HG02588 (cell line): ENCODE measurements around the gene NFS1.

Source experiments
- ATAC-seq: cut with Tn5 transposase; IDR thresholded peaks from one replicate; pipeline ENCODE4 v1.9.1; 2021; ENCODE audit warnings: mild to moderate bottlenecking, moderate library complexity; ENCODE audit not compliant: unreplicated experiment

Gene NFS1

DNA sequence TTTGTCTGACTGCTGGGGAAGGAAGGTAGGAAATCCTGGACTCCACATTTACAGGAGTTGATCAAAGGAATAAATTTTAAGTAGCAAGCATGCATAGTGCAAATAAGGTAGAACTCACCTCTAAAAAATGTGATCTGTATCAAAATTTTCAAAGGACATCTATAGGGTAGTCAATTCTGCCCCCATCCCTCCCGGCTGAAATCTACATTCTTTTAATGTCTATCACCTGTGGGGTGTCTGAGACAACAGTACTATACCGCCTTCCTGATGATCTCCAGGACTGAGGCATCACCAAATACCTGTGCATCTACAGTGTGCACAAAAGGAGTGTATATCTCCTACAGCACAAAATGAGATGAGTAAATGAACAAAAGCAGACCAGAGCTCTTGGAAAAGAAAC is 54.3 kb downstream of the NFS1 start:
- ATAC-seq, result no peak

- no peak for ATAC-seq
Observed at GRCh38 chr20:35643045-35643444, 56.1 kb downstream of the NFS1 start.

DNA sequence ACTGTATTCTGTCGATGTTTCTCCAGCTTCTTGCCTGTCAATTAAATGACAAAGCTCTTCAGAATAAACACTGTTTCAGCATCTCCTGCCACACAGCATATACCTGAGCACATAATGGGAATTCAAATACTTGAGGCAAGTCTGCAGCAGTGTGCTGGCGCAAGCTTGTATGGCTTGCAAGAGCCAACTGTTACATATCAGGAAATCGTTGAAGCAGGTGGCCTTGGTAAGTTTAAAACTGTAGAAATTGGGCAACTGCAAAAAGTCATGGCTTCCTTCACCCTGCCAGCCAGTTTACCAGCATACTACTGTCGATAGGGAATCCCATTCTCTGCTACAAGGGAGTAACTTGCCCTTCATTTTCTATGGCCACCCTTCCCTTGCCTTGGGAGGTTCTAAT is 57.4 kb downstream of the NFS1 start:
- no peak for ATAC-seq

DNA sequence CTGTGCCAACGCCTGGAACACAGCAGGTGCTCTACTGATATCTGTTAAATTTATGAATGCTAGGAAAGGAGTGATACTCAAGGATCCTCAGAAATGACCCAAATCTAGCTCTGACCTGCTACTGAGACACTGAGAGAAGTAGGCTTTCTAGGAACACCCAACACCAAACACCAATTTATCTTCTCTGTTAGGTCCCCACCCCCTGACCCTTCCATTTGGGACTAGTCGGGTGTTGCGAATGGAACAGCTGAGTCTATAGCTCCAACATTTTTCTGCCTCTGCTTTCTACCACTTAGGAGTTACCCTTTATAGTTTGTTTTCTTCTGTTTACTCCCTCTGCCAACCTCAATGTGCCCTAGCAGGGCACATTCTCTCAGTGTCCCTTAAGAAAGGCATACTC is 58.4 kb downstream of the NFS1 start:
- no peak for ATAC-seq

DNA sequence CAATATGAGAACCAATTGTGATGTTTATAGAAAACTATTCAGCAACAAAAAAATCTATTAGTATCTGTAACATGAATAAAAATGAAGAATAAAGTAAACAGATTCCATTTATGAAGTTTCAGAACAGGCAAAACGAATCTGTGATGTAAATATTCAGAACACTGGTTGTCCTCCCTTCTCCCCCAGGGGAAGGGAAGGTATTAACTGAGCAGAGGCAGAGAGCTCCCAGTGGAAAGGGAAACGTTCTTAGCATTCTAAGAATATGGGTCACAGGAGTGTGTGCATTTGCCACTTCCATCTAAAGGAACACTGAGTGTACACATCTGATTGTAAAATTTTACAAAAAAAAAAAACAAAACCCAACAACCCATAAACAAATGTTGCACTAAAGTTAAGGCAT is 60.4 kb downstream of the NFS1 start:
- no peak for ATAC-seq

DNA sequence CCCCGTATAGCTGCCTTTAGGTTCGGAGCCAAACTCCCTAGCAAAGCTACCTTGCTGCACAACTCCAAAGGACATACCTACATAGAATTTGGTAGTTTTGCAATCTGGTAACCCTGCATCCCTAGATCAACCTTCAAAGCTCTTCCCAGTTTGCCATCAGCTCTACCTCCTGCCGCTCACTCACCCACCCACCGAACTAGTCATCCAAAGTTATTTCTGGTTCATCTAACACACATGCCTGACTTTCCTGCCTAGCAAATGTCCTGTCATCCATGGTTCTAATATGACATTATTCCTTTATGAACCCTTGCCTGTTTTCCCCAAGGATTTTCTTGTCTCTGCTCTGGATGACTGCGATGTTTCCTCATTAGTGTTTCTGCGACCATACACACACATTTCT is 61.9 kb downstream of the NFS1 start:
- ATAC-seq, result no peak

- ATAC-seq, result no peak
Observed at GRCh38 chr20:35636095-35636494, 63.1 kb downstream of the NFS1 start.

DNA sequence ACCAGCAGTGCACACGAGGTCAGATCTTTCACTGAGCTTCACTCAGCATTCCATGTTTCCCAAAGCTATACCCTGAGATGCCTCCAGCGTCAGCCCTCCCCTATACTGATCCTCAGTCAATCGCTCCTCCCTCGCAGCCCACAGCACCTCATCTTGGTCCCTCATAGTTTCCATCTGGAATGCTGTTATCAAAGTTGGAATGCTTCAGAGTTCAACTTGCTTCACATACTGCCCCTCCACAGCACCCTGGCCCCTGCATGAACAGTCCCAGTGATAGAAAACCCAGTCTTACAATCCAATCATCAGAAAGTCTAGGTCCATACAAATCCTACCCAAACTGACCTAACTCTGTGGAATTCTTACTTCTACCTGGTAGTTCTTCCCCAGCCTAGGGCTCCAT is 63.5 kb downstream of the NFS1 start:
- no peak for ATAC-seq

- no peak for ATAC-seq
Observed at GRCh38 chr20:35632539-35633115, 66.5 kb downstream of the NFS1 start.

- no peak for ATAC-seq
Observed at GRCh38 chr20:35630636-35631035, 68.5 kb downstream of the NFS1 start.

GRCh38 chr20:35629427-35630145 is 69.6 kb downstream of the NFS1 start:
- ATAC-seq, result no peak

GRCh38 chr20:35627121-35627520 is 72.0 kb downstream of the NFS1 start:
- no peak for ATAC-seq

GRCh38 chr20:35626386-35627001 is 72.7 kb downstream of the NFS1 start:
- no peak for ATAC-seq

DNA sequence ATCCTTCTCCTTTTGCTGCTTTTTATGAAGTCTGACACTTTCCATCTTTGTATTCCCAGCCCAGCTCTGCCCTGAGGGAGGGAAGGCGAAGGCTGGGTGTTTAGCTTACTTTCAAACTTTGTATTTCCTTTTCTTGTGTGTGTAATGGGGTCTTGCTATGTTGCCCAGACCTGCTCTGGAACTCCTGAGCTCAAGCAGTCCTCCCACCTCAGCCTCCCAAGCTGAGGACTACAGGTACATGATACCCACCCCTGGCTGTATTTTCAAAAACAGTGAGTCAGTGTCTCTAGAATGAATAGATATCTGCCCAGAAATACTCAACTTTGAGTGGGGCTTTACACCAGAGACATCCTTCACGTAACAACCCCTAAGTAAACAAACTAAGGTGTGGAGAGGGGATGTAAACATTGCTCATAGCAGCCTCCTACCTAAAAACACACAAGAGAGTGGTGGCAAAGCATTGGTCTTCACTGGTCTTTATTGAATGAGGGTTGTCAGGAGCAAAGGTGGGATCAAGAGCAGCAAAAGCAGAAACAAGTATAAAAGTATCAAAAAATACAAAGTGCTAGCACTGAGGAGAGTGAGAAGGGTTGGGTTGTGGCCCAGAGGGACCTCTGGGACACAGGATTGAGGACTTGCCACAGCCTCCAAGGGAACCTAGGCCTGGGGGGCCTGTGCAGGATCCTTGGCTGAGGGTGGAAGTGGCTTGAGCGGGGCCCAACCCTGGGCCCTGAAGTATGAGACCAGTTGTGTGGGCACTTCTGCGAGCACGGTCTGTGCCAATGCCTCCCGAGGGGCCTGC is 73.4 kb downstream of the NFS1 start:
- ATAC-seq, result no peak

GRCh38 chr20:35621560-35621946 is 77.6 kb downstream of the NFS1 start:
- ATAC-seq, result no peak

DNA sequence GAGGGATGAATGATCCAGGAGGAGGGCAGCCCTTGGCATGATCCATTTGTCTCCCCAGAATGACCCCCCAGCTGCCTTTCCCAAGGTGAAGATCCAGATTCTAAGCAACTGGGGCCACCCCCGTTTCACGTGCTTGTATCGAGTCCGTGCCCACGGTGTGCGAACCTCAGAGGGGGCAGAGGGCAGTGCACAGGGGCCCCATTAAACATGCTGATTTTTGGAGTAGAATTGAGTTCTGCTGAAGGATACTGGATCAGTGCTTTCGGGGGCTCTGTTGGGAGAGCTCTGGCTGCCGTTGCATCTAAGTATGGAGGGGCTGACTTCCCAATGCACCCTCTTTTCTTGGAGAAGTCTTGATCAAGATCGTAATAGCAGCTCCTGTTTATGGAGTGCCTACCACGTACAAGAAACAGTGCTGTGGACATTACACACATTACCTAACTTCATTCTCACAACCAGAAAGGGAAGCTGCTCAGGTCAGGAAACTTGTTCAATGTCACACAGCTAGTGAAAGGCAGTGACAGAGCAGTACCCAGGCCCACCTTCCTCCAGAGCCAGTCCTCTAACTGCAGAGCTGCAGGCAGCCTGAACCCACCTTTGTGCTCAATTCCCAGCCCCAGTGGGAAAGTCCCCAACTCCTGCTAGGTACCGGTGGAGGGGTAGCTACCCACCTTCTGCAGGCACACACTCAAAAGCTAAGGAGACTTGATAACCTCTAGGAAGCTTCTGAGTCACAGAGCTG is 78.2 kb downstream of the NFS1 start:
- no peak for ATAC-seq

GRCh38 chr20:35619196-35620095 is 79.7 kb downstream of the NFS1 start:
- no peak for ATAC-seq

DNA sequence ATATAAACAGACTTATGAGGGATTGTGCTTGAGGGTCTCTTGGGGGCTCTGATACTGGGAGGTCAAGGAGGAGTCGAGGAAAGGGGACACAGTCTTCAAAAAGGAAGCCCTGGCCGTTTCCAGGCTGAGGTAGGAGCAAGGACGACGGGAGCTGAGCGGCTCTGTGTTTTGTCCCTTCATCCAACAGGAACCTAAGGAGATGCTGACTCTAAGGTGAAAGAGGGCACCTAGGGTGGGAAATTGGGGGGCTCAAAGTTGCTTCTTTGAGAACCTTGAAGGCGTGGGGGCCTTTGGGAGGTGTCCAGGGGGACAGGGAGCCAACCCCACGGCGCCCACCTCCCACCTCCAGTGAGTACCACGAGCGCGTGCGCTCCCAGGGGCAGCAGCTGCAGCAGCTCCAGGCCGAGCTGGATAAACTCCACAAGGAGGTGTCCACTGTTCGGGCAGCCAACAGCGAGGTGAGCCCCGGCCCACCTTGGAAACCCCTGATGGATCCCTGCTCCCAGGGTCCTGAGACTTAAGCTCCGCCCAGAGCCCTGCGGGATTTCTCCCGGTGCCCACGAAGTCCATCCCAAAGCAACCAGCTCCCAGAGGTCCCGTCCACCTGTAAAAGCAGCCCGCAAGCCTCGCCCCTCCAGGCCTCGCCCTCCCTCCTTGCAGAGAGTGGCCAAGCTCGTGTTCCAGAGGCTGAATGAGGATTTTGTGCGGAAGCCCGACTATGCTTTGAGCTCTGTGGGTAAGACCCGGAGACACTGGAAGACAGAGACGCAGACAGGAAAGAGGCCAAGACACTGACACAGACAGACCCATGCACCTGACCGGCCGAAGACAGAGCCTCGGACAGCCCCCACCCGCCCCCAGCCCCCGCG is 80.7 kb downstream of the NFS1 start:
- no peak for ATAC-seq
